GM12878 (cell line): ENCODE data around the gene ZNF3. TPM values are rescaled to one million over a fixed set of nuclear protein-coding genes. Genes with fewer than 3 reads are reported as not detected.

Source experiments
- CHD1 ChIP-seq: IDR thresholded peaks from 2 replicates; pipeline ENCODE4 v1.6.1; 2012; ENCODE audit warnings: low read depth, low read length, improper control_type of control experiment
- CREB1 ChIP-seq: IDR thresholded peaks from 2 replicates; pipeline ENCODE4 v1.6.1; 2012; ENCODE audit warnings: low read depth, mild to moderate bottlenecking, inconsistent platforms
- CTCF ChIP-seq, 3 experiments: IDR thresholded peaks in 2 of 3; conservative IDR thresholded peaks in 1 of 3; 2 replicates each; pipeline ENCODE4 v1.5.1; 2011; ENCODE audit warnings: low read depth in 3 of 3, low read length in 3 of 3, mild to moderate bottlenecking in 3 of 3, control low read depth in 2 of 3, moderate library complexity in 2 of 3, inconsistent platforms in 1 of 3, mixed read lengths in 1 of 3; ENCODE audit not compliant: control insufficient read depth in 2 of 3, insufficient read depth in 1 of 3; ENCODE audit errors: extremely low read depth in 1 of 3
- ESRRA ChIP-seq: IDR thresholded peaks from 2 replicates; pipeline ENCODE4 v1.6.1; 2012; ENCODE audit warnings: mild to moderate bottlenecking, low read length, improper control_type of control experiment
- FOS ChIP-seq: IDR thresholded peaks from 3 replicates; pipeline ENCODE4 v1.6.1; 2011; ENCODE audit warnings: borderline replicate concordance; ENCODE audit not compliant: insufficient read length; ENCODE audit errors: extremely low read depth
- HDAC6 ChIP-seq: fragments of 200-600 bp; sonication (generic); IDR thresholded peaks from one replicate; pipeline ENCODE4 v1.8.0; 2017; ENCODE audit warnings: antibody characterized with exemption; ENCODE audit not compliant: unreplicated experiment
- HDGF ChIP-seq: fragments of 450-650 bp; IDR thresholded peaks from 2 replicates; pipeline ENCODE4 v1.6.1; 2016; ENCODE audit warnings: antibody characterized with exemption
- JUND ChIP-seq: IDR thresholded peaks from 2 replicates; pipeline ENCODE4 v1.6.1; 2012; ENCODE audit warnings: low read depth, mild to moderate bottlenecking, low read length, improper control_type of control experiment, moderate library complexity
- PAX8 ChIP-seq: fragments of 450-650 bp; IDR thresholded peaks from 2 replicates; pipeline ENCODE4 v1.6.1; 2017; ENCODE audit warnings: mild to moderate bottlenecking, moderate library complexity
- POLR2A ChIP-seq: IDR thresholded peaks from 2 replicates; pipeline ENCODE4 v1.6.1; 2011; ENCODE audit warnings: low read depth, mild to moderate bottlenecking, low read length
- RFX5 ChIP-seq: IDR thresholded peaks from 2 replicates; pipeline ENCODE4 v1.6.1; 2011; ENCODE audit warnings: low read depth, low read length, improper control_type of control experiment
- STAT3 ChIP-seq: IDR thresholded peaks from 2 replicates; pipeline ENCODE4 v1.6.1; 2011; ENCODE audit warnings: low read depth, low read length, improper control_type of control experiment
- TARDBP ChIP-seq: IDR thresholded peaks from 2 replicates; pipeline ENCODE4 v1.6.1; 2016; ENCODE audit warnings: borderline replicate concordance
- ZBTB4 ChIP-seq: fragments of 450-650 bp; formaldehyde crosslinking; IDR thresholded peaks from 2 replicates; pipeline ENCODE4 v1.4.0; 2022; ENCODE audit warnings: mild to moderate bottlenecking, moderate library complexity
- ZNF217 ChIP-seq: fragments of 450-650 bp; IDR thresholded peaks from 2 replicates; pipeline ENCODE4 v1.6.1; 2017; ENCODE audit warnings: antibody characterized with exemption, mild to moderate bottlenecking
- ZNF592 ChIP-seq: fragments of 450-650 bp; IDR thresholded peaks from 2 replicates; pipeline ENCODE4 v1.6.1; 2017; ENCODE audit warnings: mild to moderate bottlenecking, moderate library complexity
- ZSCAN29 ChIP-seq: fragments of 450-650 bp; IDR thresholded peaks from 2 replicates; pipeline ENCODE4 v1.6.1; 2017; ENCODE audit warnings: mild to moderate bottlenecking, moderate library complexity
- polyA plus RNA-seq, 11 experiments: library from polyadenylated mRNA; depleted of rRNA in 4 of 11; unstranded in 6 of 11; stranded (reverse) in 5 of 11; fragments of >200 nt; fragmentation: Nextera tagmentation in 4 of 11; fragmentation: Illumina TruSeq in 1 of 11; extraction: Ambion mirVana in 4 of 11; extraction: Trizol in 1 of 11; gene quantifications; 1 replicate in 1 of 11; 2 replicates in 10 of 11; pipeline versions ENCODE4 v1.2.1 to v1.2.3, GENCODE V29; 2011 to 2016; ENCODE audit warnings: inconsistent platforms in 2 of 11, missing spikeins in 2 of 11, low read depth in 1 of 11
- total RNA-seq, 4 experiments: library from RNA; depleted of rRNA in 3 of 4; stranded (reverse); fragments of >200 nt in 3 of 4; fragmentation: Illumina TruSeq in 1 of 4; extraction: Trizol in 1 of 4; gene quantifications; 2 replicates each; pipeline versions ENCODE4 v1.2.1 to v1.2.3, GENCODE V29; 2013 to 2021
- TF ChIP-seq, protein P1 (sequence below): fragments of 450-650 bp; IDR thresholded peaks from 2 replicates; pipeline ENCODE4 v1.6.1; 2014; ENCODE audit warnings: mild to moderate bottlenecking

The ZNF3 gene
- total and polyA plus RNA-seq, 10 of the 15 experiments (the other 5 are each of a cell fraction or from before 2014, with no cell fraction given) = 17.2 to 37.4 (median 29.4) TPM

DNA sequence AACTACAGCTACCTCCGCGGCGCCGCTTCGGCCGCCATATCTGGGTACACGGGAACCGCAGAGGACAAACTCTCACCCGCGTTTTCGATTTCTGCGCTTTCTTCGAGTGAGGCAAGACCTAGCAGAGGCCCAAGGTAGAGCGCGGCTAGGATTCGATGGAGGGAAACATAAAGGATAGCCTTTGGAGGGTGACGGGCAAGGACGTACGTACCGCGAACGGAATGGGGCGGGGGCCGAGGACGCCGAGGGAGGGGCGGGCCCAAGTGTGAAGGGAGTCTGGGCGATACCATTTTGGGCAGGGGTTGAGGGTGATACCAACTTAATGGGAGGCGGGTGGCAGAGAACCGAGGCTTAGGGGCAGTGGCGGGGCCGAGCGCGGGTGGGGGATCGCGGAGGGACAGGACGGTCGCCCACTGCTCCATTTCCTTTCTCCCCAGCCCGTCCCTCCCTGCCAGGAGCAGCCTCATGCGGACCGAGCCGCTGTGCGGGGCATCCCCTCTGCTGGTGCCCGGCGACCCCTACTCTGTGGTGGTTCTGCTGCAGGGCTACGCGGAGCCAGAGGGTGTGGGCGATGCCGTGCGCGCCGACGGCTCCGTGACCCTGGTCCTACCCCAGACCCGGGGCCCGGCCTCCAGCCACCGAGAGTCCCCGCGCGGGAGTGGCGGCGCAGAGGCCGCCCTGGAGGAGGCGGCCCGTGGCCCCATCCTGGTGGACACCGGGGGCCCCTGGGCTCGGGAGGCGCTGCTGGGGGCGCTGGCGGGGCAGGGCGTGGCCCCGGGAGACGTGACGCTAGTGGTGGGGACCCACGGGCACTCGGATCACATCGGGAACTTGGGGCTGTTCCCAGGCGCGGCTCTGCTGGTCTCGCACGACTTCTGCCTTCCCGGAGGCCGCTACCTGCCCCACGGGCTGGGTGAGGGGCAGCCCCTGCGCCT, 45.7 kb upstream of the ZNF3 start, which contains the start of gene MBLAC1 (continued):
- TF ChIP-seq ZBTB4 (CRISPR knock-in tag) (no peak), JUND (peak; percentile 97), RFX5 (no peak), FOS (no peak), POLR2A (peak; percentile 79), ESRRA (no peak), CHD1 (peak; percentile 98), ZSCAN29 (no peak), ZNF217 (no peak), HDGF (peak; percentile 82), PAX8 (no peak), CTCF (IDR thresholded peaks at IDR 0.05 in 2 of 3, conservative IDR thresholded peaks at IDR 0.05 in 1 of 3; ENCODE audit: control insufficient read depth in 2 of 3, extremely low read depth in 1 of 3, insufficient read depth in 1 of 3, low read depth in 3 of 3, low read length in 3 of 3) (0 out of 6 replicates have a peak, but pooled peaks of 1 of the 3 experiments have one; percentile 1), CREB1 (peak; percentile 69), STAT3 (no peak), ZNF592 (no peak), HDAC6 (no peak), TARDBP (no peak)
- TF ChIP-seq, protein P1, sequence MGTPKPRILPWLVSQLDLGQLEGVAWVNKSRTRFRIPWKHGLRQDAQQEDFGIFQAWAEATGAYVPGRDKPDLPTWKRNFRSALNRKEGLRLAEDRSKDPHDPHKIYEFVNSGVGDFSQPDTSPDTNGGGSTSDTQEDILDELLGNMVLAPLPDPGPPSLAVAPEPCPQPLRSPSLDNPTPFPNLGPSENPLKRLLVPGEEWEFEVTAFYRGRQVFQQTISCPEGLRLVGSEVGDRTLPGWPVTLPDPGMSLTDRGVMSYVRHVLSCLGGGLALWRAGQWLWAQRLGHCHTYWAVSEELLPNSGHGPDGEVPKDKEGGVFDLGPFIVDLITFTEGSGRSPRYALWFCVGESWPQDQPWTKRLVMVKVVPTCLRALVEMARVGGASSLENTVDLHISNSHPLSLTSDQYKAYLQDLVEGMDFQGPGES = no peak
